T-helper 1 cell treated with Interleukin-12 subunit alpha and Interleukin-12 subunit beta and Interleukin-4 antibody, amounts not matched to agents 30 μg/mL and 1 μg/mL, for 36 hours (primary cell): ENCODE results near the gene BMP15.

Source experiments
- H3K27ac Mint-ChIP-seq: one replicate; pipeline ENCODE4 v1.8.0; 2021; ENCODE audit warnings: mild to moderate bottlenecking, mixed read lengths
- H3K27me3 Mint-ChIP-seq: one replicate; pipeline ENCODE4 v1.8.0; 2021; ENCODE audit warnings: low read depth, mixed read lengths
- H3K36me3 Mint-ChIP-seq: one replicate; pipeline ENCODE4 v1.8.0; 2021; ENCODE audit warnings: low read depth, mixed read lengths
- H3K4me1 Mint-ChIP-seq: one replicate; pipeline ENCODE4 v1.8.0; 2021; ENCODE audit warnings: low read depth, mixed read lengths
- H3K4me3 Mint-ChIP-seq: one replicate; pipeline ENCODE4 v1.8.0; 2021; ENCODE audit warnings: mild to moderate bottlenecking, moderate library complexity, mixed read lengths
- H3K9me3 Mint-ChIP-seq: one replicate; pipeline ENCODE4 v1.8.0; 2021; ENCODE audit warnings: mixed read lengths

The BMP15 gene

DNA sequence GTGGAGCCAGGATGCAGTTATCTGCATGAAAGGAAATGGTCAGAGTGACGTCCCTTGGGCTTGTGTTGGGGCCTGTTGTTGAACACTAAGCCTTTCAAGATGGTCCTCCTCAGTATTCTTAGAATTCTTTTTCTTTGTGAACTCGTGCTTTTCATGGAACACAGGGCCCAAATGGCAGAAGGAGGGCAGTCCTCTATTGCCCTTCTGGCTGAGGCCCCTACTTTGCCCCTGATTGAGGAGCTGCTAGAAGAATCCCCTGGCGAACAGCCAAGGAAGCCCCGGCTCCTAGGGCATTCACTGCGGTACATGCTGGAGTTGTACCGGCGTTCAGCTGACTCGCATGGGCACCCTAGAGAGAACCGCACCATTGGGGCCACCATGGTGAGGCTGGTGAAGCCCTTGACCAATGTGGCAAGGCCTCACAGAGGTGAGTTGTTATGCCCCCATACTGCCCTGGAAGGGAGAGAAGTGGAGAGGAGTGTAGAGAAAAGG, at the start of gene BMP15:
Gene BMP15 (plus strand): TSS at position 51 of the 492 bp plus-strand sequence. CDS start 49 bp downstream, at position 100.
- H3K27ac Mint-ChIP-seq = no peak within 1 kb of the TSS
- no peaks in the 10 kb centered on the region for H3K9me3 Mint-ChIP-seq
- no peaks in the 10 kb centered on the region for H3K36me3 Mint-ChIP-seq

DNA sequence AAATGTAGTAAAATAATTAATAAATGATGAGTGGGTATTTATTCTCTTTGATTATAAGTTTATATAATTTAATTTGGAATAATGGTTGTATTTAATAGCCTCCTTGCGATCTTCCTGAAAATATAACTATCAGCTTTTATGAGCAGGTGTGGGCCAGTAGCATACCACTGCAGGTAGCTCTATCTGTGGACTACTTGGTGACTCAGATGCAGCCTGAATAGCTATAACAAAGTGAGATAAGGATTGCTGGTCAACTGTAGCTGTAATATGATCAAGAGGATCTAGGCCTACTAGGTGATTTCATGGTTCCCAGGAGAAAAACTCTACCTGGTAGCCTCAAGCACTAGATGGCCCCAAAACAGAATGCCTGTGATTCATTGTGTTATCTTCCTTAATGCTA, 47.1 kb upstream of the BMP15 start:
- no peak overlapping the region for H3K4me3 Mint-ChIP-seq
- no peaks in the 10 kb centered on the region for H3K36me3 Mint-ChIP-seq
- no peak overlapping the region for H3K27ac Mint-ChIP-seq
- no peaks in the 10 kb centered on the region for H3K27me3 Mint-ChIP-seq
- H3K9me3 Mint-ChIP-seq = no peaks in the 10 kb centered on the region
- no peaks in the 10 kb centered on the region for H3K4me1 Mint-ChIP-seq

More for the DNA sequence above, at the start of gene BMP15:
- H3K4me3 Mint-ChIP-seq = no peak within 1 kb of the TSS
- peaks cover 7% of the 10 kb centered on the region for H3K4me1 Mint-ChIP-seq
- H3K27me3 Mint-ChIP-seq = no peaks in the 10 kb centered on the region

DNA sequence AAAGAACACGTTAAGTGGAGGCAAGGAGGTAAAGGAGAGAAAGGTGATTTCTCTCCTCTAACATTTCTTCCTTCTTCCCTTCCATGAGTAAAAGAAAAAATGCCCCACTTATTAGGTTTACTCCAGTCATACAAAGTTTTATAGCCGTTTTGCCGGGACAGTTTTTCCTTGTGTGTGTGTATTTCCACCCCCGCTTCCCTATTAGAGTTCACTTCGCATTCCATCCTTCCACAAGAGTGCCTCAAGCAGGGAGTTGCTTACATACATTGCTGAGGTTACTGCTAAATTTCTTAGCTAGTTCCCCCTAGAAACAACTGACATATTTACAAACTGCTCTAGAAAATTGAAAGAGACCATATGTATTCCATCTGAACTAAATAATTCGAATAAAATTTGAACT, 45.2 kb upstream of the BMP15 start:
- Mint-ChIP-seq H3K27ac (no peak overlapping the region), H3K36me3 (no peaks in the 10 kb centered on the region), H3K4me3 (no peak overlapping the region), H3K9me3 (no peaks in the 10 kb centered on the region), H3K27me3 (no peaks in the 10 kb centered on the region), H3K4me1 (no peaks in the 10 kb centered on the region)

DNA sequence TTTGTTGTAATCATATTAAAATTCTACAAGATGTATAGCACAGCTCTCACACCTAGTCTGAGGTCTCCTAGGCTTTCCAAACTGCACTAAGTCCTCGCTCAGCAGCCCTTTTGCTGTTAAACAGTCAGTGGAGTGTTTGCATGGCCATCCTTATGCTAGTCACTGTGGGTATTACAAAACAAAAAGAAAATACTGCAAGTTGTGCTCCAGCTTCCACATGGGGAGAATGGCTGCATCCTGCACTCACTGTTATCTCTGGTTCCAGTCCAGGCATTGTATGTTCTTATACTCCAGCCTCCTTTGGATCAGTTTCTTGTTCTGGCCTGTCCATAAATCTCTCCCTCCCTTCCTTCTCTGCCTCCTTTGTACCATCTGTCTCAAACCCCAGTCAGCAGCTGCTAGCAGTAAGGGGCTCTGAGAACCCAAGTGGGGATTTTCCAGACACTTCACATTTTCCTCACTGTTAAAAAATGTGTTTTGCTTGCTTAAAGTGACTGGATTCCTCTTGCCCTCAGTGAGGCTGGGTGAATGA, 38.5 kb upstream of the BMP15 start:
- Mint-ChIP-seq H3K36me3 (no peaks in the 10 kb centered on the region), H3K27me3 (no peaks in the 10 kb centered on the region), H3K4me3 (no peak overlapping the region), H3K4me1 (no peaks in the 10 kb centered on the region), H3K27ac (no peak overlapping the region), H3K9me3 (no peaks in the 10 kb centered on the region)

DNA sequence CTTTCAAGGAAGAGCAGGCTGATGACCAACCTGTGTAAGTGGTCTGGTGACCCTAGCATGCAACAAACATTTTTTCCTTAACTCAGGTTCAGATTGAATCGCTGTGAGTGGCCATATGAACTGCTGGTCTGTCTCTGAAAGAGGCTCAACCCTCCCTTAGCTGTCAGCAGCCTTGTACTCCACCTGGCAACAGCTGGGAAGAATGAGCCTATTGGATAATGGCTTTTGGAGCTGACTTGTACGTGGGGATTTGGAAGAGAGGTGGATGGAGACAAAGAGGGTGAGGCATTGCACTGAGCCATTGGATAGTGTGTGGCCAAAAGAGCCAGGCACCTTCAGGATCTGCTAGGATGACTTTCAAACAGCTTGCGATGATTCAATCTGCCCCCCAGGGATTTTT, 35.7 kb upstream of the BMP15 start:
- Mint-ChIP-seq H3K4me1 (no peaks in the 10 kb centered on the region), H3K9me3 (no peaks in the 10 kb centered on the region), H3K27ac (no peak overlapping the region), H3K4me3 (no peak overlapping the region), H3K27me3 (no peaks in the 10 kb centered on the region), H3K36me3 (no peaks in the 10 kb centered on the region)

DNA sequence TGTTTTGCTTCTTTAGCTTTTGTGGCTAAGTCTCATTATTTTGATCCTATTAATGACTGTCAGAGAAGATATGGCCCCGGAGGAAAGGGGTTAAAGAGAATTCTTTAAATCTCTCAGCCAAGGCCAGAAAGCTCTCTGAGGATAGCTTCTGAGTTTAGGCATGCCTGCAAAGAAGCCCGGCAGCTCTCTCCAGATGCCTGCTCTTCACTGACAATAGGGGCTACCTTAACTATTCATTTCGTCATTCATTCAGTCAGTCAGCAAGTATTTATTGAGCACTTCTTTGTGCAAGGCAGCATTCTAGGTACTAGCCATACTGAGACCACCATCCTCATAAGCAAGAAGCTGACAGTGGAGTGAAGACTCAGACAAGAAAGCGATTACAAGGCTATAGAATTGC, 34.0 kb upstream of the BMP15 start:
- Mint-ChIP-seq H3K36me3 (no peaks in the 10 kb centered on the region), H3K9me3 (no peaks in the 10 kb centered on the region), H3K4me3 (no peak overlapping the region), H3K4me1 (no peaks in the 10 kb centered on the region), H3K27ac (no peak overlapping the region), H3K27me3 (no peaks in the 10 kb centered on the region)

DNA sequence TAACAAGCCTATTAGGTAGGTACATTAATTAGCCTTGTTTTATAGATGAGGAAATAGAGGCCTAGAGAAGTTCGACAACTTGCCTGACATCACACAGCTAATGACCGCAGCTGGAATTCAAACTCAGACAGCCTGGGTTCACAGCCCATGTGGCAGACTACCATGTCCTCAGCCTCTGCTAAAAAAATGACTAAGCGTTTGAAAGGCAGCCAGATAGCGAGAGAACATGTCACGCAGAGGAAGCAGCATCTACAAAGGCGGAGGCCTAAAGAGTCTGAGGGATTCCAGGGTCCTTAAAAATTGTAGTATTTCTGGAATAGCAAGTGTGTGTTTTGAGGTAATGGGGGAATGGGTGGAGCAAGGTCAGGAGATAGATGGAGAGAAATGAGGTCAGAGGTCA, 33.2 kb upstream of the BMP15 start:
- no peak overlapping the region for H3K4me3 Mint-ChIP-seq
- no peaks in the 10 kb centered on the region for H3K4me1 Mint-ChIP-seq
- no peaks in the 10 kb centered on the region for H3K9me3 Mint-ChIP-seq
- H3K27ac Mint-ChIP-seq = no peak overlapping the region
- H3K27me3 Mint-ChIP-seq = no peaks in the 10 kb centered on the region
- H3K36me3 Mint-ChIP-seq = no peaks in the 10 kb centered on the region

DNA sequence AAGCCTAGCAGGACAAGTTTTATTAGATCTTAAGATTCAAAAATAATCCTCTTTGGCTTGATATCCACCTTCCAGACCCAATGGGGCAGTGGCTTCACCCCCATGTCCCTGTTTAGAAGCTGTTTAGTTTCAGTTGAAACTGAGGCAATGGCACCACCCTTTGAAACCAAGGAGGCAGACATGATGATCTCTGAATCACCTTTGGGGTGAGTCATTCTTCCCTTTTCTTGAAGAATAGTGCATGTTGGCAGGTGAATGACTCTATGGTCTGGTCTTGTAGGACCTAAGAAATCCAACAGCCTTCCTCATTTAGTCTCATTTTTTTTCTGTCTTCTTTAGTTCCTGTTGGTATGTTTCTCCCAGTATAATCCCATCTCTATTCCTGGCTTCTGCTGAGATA, 29.5 kb upstream of the BMP15 start:
- peaks cover 3% of the 10 kb centered on the region for H3K27me3 Mint-ChIP-seq
- no peak overlapping the region for H3K27ac Mint-ChIP-seq
- H3K9me3 Mint-ChIP-seq = no peaks in the 10 kb centered on the region
- no peaks in the 10 kb centered on the region for H3K36me3 Mint-ChIP-seq
- H3K4me3 Mint-ChIP-seq = no peak overlapping the region
- no peaks in the 10 kb centered on the region for H3K4me1 Mint-ChIP-seq

DNA sequence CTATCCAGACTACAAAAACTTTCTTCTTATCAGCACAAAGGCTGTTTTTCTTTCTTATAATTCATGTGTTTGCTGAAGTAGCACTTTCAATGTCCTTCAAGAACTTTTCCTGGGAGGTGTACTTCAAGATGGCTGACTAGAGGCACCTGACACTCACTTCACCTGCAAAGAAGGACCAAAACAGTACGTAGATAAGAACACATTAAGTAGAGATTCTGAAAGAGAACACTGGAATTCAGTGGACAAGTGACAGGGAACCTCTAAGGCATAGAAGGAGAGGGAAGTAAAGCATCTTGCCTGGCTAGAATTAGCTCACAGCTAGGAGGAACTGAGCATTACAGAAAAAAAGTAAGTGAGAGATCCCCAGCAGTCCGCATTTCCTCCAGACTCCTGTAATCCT, 21.7 kb upstream of the BMP15 start:
- H3K36me3 Mint-ChIP-seq = no peaks in the 10 kb centered on the region
- no peak overlapping the region for H3K4me3 Mint-ChIP-seq
- H3K27me3 Mint-ChIP-seq = no peaks in the 10 kb centered on the region
- H3K27ac Mint-ChIP-seq = no peak overlapping the region
- no peaks in the 10 kb centered on the region for H3K9me3 Mint-ChIP-seq
- no peaks in the 10 kb centered on the region for H3K4me1 Mint-ChIP-seq

DNA sequence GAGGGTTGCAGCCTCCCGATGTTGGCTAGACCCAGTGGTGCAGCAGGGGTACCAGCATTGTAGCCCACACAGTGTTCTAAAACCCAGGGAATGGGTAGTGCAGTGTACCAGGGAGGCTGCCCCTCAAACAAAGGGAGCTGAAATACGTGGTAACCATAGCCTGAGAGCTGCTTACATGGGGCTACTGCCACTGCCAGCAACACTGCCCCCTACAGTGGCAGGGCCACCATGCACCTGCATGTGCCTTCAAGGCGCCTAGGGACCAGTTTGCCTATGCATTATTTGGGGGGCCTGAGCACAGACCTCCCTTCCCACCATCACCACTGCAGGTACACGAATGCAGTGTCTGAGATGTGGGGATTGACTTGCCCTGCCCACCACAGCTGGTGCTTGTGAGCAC, 21.0 kb upstream of the BMP15 start:
- H3K36me3 Mint-ChIP-seq = no peaks in the 10 kb centered on the region
- H3K27ac Mint-ChIP-seq = no peak overlapping the region
- no peaks in the 10 kb centered on the region for H3K4me1 Mint-ChIP-seq
- no peak overlapping the region for H3K4me3 Mint-ChIP-seq
- H3K9me3 Mint-ChIP-seq = no peaks in the 10 kb centered on the region
- H3K27me3 Mint-ChIP-seq = no peaks in the 10 kb centered on the region

DNA sequence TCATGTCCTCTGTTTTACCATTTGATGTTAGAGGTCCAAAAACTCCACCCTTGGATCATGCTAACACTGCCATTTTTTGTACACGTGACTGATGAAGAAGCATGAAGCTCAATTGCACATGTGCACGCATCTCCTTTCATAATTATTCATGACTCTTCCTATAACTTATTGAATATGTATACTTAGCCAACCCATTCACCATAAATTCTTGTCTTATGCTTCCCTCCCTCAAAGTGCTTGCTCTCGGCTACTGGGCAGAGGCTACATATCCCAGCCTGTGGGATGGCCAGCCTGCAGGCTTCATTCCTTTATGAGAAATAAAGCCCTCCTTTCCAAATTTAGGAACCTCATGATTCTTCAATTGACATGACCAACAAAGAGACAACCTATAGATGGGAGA, 17.5 kb upstream of the BMP15 start:
- H3K27ac Mint-ChIP-seq = no peak overlapping the region
- no peaks in the 10 kb centered on the region for H3K4me1 Mint-ChIP-seq
- no peak overlapping the region for H3K4me3 Mint-ChIP-seq
- no peaks in the 10 kb centered on the region for H3K9me3 Mint-ChIP-seq
- no peaks in the 10 kb centered on the region for H3K36me3 Mint-ChIP-seq
- H3K27me3 Mint-ChIP-seq = peaks cover 5% of the 10 kb centered on the region

DNA sequence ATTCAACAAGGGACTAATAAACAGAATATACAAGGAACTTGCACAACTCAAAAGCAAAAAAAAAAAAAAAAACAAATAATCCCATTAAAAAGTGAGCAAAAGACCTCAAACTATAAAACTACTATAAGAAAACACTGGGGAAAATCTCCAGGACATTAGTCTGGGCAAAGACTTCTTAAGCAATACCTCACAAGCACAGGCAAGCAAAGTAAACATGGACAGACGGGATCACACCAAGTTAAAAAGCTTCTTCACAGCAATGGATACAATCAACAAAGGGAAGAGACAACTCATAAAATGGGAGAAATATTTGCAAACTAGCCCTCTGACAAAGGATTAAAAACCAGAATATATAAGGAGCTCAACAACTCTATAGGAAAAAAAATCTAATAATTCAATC, 17.1 kb upstream of the BMP15 start:
- Mint-ChIP-seq H3K9me3 (no peaks in the 10 kb centered on the region), H3K27ac (no peak overlapping the region), H3K27me3 (peaks cover 5% of the 10 kb centered on the region)

DNA sequence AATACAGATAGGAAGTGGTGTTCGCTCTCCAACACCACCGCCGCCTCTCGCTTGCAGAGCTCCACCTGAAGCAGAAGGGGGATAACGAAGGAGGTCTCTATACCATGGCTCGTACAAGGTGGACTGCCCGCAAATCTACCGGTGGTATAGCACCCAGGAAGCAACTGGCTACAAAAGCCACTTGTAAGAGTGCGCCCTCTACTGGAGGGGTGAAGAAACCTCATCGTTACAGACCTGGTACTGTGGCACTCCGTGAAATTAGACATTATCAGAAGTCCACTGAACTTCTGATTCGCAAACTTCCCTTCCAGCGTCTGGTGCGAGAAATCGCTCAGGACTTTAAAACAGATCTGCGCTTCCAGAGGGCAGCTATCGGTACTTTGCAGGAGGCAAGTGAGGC, 5.2 kb upstream of the BMP15 start:
- H3K4me1 Mint-ChIP-seq = no peaks in the 10 kb centered on the region
- no peaks in the 10 kb centered on the region for H3K36me3 Mint-ChIP-seq
- peaks cover 9% of the 10 kb centered on the region for H3K27me3 Mint-ChIP-seq
- no peak overlapping the region for H3K27ac Mint-ChIP-seq
- no peaks in the 10 kb centered on the region for H3K9me3 Mint-ChIP-seq
- H3K4me3 Mint-ChIP-seq = no peak overlapping the region

More for the DNA sequence above, 17.1 kb upstream of the BMP15 start:
- no peak overlapping the region for H3K4me3 Mint-ChIP-seq
- H3K4me1 Mint-ChIP-seq = no peaks in the 10 kb centered on the region
- no peaks in the 10 kb centered on the region for H3K36me3 Mint-ChIP-seq

DNA sequence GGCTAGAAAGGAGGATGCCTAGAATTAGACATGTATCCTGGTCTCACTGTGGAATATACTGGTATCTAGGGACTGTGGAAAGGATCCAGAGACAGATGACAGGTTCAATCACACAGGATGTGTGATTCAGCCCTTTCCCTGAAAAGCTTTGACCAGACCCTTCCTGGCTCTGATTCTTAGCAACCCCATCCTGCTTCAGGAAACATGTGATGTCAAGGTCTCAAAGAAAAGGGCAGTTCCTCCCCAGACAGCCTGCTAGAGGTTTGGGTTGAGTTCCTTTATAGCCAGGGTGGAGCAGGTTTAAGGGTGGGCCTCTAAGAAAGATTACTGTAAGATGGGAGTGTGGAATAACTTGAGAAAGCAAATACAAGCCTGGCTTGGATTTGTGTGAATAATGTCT, 3.0 kb downstream of the BMP15 start:
- H3K4me1 Mint-ChIP-seq = peaks cover 7% of the 10 kb centered on the region
- no peak overlapping the region for H3K4me3 Mint-ChIP-seq
- H3K9me3 Mint-ChIP-seq = no peaks in the 10 kb centered on the region
- no peak overlapping the region for H3K27ac Mint-ChIP-seq
- H3K36me3 Mint-ChIP-seq = no peaks in the 10 kb centered on the region
- no peaks in the 10 kb centered on the region for H3K27me3 Mint-ChIP-seq

DNA sequence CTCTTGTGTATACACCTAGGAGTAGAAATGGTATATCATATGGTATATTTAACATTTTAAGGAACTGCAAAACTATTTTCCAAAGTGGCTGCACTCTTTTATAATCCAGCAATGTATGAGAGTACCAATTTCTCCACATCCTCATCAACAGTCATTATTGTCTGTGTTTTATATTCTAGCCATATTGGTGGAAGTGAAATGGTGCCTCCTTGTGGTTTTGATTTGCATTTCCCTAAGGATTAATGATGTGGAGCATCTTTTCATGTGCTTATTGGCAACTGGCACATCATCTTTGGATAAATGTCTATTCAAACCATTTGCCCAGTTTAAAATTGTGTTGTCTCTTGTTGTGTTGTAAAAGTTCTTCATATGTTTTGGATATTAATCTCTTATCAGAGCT, 9.6 kb downstream of the BMP15 start:
- Mint-ChIP-seq H3K9me3 (no peaks in the 10 kb centered on the region), H3K27ac (no peak overlapping the region), H3K4me1 (no peaks in the 10 kb centered on the region), H3K27me3 (no peaks in the 10 kb centered on the region), H3K4me3 (no peak overlapping the region), H3K36me3 (no peaks in the 10 kb centered on the region)

DNA sequence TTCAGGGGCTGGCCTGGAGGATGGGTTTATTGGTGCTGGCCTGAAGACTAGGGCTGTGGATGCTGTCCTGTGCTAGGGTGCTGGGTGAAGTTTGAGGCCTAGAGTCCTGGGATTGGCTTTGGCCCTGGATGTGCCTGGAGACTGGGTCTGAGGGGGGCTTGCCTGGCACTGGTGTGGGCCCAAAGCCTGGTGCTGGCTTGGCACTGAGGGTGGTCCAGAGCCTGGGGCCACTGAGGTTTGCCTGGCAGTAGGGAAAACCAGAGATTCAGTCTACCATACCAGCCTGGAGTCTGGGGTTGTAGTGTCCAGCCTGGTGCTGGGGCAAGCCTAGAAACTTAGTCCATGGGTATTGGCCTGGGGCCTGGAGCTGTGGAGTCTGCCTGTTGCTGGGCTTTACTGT, 16.6 kb downstream of the BMP15 start:
- Mint-ChIP-seq H3K36me3 (no peaks in the 10 kb centered on the region), H3K4me3 (no peak overlapping the region), H3K27ac (no peak overlapping the region), H3K27me3 (no peaks in the 10 kb centered on the region), H3K9me3 (no peaks in the 10 kb centered on the region), H3K4me1 (no peaks in the 10 kb centered on the region)
